ENCODE data around the gene PCBD1. TPM values are rescaled to one million over a fixed set of nuclear protein-coding genes. Genes with fewer than 3 reads are reported as not detected.
"Not testable (repeated sequence)": the region's sequence is repeated elsewhere in the genome, so short reads cannot be mapped to it uniquely, and the experiment has no call there.

The PCBD1 gene
- 100 to 1,000 TPM; 101 to 127 (median 117) TPM for polyA plus RNA-seq (ENCODE audit: insufficient read length in 4 of 4)

GRCh38 chr10:70887804-70888800, at the start of gene PCBD1:
PCBD1 (minus strand) TSS chr10:70888565; CDS start chr10:70888533, 32 bp downstream.
- peak in 2 of 4 donors; percentile 63 to 65 for DNase-seq (ENCODE audit: low read depth in 4 of 4, low spot score in 2 of 4)

GRCh38 chr10:70937661-70938060, 49.3 kb upstream of the PCBD1 start:
- no peak for DNase-seq (ENCODE audit: low read depth in 4 of 4, low spot score in 2 of 4)

GRCh38 chr10:70936111-70936510, 47.7 kb upstream of the PCBD1 start:
- DNase-seq (ENCODE audit: low read depth in 4 of 4, low spot score in 2 of 4) = no peak

- no peak for DNase-seq (ENCODE audit: low read depth in 4 of 4, low spot score in 2 of 4)
These were observed 47.3 kb upstream of the PCBD1 start for GRCh38 chr10:70935631-70936030.

- no peak for DNase-seq (ENCODE audit: low read depth in 4 of 4, low spot score in 2 of 4)
These were observed 46.8 kb upstream of the PCBD1 start for GRCh38 chr10:70935125-70935625.

- no peak for DNase-seq (ENCODE audit: low read depth in 4 of 4, low spot score in 2 of 4)
These were observed 46.3 kb upstream of the PCBD1 start for GRCh38 chr10:70934701-70935100.

GRCh38 chr10:70932392-70933196, 44.2 kb upstream of the PCBD1 start:
- DNase-seq (ENCODE audit: low read depth in 4 of 4, low spot score in 2 of 4) = peak in 1 of 4 donors; percentile 38

GRCh38 chr10:70931168-70931815, 42.9 kb upstream of the PCBD1 start:
- no peak for DNase-seq (ENCODE audit: low read depth in 4 of 4, low spot score in 2 of 4)

GRCh38 chr10:70930263-70931000, 42.1 kb upstream of the PCBD1 start:
- DNase-seq (ENCODE audit: low read depth in 4 of 4, low spot score in 2 of 4) = no peak

- DNase-seq (ENCODE audit: low read depth in 4 of 4, low spot score in 2 of 4) = no peak
These were observed 39.8 kb upstream of the PCBD1 start for GRCh38 chr10:70928140-70928539.

- DNase-seq (ENCODE audit: low read depth in 4 of 4, low spot score in 2 of 4) = peak in 1 of 4 donors; percentile 48
These were observed 39.0 kb upstream of the PCBD1 start for GRCh38 chr10:70927189-70927943.

- DNase-seq (ENCODE audit: low read depth in 4 of 4, low spot score in 2 of 4) = no peak
These were observed 38.0 kb upstream of the PCBD1 start for GRCh38 chr10:70926226-70927000.

GRCh38 chr10:70925377-70926225, 37.2 kb upstream of the PCBD1 start:
- no peak for DNase-seq (ENCODE audit: low read depth in 4 of 4, low spot score in 2 of 4)

- no peak for DNase-seq (ENCODE audit: low read depth in 4 of 4, low spot score in 2 of 4)
These were observed 35.3 kb upstream of the PCBD1 start for GRCh38 chr10:70923696-70924095.

- no peak for DNase-seq (ENCODE audit: low read depth in 4 of 4, low spot score in 2 of 4)
These were observed 32.9 kb upstream of the PCBD1 start for GRCh38 chr10:70921285-70921684.

- DNase-seq (ENCODE audit: low read depth in 4 of 4, low spot score in 2 of 4) = no peak
These were observed 32.2 kb upstream of the PCBD1 start for GRCh38 chr10:70920519-70920918.

- DNase-seq (ENCODE audit: low read depth in 4 of 4, low spot score in 2 of 4) = not testable (repeated sequence)
These were observed 31.5 kb upstream of the PCBD1 start for GRCh38 chr10:70919906-70920305.

Measured in left renal cortex interstitium (tissue), 4 donors.